Measurements from ENCODE around the gene MPV17.
A peak's percentile ranks its signal among the peaks of the same experiment; 100 is the strongest.
"Not testable (repeated sequence)": the region's sequence is repeated elsewhere in the genome, so short reads cannot be mapped to it uniquely, and the experiment has no call there.

The MPV17 gene

DNA sequence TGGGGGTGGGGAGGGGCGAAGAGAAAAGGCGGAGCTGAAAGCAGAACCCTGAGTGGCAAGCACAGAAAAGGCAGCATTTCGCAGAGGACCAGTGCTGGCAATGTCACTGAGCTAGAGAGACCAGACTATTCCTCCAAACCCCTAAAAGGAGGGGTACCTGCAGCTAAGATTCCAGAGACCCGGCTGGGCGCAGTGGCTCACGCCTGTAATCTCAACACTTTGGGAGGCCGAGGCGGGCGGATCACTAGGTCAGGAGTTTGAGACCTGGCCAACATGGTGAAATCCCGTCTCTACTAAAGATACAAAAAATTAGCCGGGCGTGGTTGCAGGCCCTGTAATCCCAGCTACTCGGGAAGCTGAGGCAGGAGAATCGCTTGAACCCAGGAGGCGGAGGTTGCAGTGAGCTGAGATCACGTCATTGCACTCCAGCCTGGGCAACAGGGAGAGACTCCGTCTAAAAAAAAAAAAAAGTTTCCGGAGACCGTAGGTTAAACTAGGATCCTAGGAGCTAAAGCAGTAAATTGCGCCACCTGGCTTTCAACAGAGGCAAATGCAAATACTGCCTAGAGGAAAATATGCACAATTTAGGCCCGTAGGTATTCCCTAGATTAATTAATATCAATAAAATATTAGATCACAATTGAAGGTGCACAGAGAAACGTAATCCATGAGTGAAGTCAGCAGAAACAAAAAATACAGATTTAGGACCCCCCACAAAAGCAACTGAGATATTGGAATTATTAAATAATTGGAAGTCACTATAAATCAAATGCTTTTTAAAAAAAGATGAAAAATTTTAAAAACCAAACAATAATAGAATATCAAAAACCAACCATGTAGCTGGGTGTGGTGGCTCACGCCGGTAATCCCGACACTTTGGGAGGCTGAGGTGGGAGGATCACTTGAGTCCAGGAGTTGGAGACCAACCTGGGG lies 19.5 kb downstream of the MPV17 start:
- DNase-seq (ENCODE audit: extremely low read depth, low read depth): peak; percentile 39

DNA sequence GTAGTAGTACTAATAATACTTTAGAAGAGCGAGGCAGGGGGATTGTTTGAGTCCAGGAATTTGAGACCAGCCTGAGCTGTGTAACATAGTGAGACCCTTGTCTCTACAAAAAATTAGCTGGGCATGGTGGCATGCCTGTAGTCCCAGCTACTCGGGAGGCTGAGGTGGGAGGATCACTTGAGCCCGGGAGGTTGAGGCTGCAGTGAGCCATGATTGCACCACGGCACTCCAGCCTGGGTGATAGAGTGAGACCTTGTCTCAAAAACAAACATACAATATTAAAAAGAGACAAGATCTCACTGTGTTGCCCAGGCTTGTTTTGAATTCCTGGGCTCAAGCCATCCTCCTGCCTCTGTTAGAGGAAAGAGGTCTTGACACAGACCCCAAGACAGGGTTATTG lies 22.3 kb downstream of the MPV17 start:
- DNase-seq (ENCODE audit: extremely low read depth, low read depth): not testable (repeated sequence)

More for the DNA sequence above, 19.5 kb downstream of the MPV17 start:
- TF ChIP-seq, protein P1, sequence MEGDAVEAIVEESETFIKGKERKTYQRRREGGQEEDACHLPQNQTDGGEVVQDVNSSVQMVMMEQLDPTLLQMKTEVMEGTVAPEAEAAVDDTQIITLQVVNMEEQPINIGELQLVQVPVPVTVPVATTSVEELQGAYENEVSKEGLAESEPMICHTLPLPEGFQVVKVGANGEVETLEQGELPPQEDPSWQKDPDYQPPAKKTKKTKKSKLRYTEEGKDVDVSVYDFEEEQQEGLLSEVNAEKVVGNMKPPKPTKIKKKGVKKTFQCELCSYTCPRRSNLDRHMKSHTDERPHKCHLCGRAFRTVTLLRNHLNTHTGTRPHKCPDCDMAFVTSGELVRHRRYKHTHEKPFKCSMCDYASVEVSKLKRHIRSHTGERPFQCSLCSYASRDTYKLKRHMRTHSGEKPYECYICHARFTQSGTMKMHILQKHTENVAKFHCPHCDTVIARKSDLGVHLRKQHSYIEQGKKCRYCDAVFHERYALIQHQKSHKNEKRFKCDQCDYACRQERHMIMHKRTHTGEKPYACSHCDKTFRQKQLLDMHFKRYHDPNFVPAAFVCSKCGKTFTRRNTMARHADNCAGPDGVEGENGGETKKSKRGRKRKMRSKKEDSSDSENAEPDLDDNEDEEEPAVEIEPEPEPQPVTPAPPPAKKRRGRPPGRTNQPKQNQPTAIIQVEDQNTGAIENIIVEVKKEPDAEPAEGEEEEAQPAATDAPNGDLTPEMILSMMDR (IDR thresholded peaks at IDR 0.05; ENCODE audit: low read depth, low read length): peak; percentile 84

DNA sequence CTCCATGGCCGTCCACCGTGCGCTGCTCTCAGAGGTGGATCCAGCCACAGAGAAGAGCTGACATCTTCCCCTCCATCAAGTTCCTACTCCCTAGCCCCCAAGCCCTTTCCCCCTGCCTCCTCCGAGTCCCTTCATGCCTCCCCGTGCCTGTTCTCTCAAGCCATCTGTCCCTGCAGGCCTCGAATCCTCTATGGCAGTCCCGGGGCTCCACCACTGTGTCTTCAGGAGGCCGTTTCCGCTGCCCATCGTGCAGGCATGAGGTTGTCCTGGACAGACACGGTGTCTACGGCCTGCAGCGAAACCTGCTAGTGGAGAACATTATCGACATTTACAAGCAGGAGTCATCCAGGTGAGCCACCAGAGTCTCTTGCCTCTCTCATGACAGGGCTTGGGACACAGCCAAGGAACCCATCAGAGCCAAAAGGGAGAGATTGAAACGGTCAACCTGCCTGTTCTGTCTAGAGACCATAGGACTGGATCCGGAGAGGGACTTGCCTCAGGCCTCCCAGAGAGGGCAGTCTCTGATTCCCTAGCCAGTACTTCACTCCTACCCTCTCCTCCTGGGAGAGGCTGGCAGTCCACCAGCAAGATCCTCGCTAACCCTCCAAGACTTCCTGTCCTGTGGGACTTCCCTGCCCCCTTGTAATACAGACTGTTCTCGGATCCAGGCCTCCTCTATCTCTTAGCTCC lies 24.4 kb downstream of the MPV17 start:
- TF ChIP-seq, protein P1 (IDR thresholded peaks at IDR 0.05; ENCODE audit: low read depth, low read length): no peak
- DNase-seq (ENCODE audit: extremely low read depth, low read depth): no peak

DNA sequence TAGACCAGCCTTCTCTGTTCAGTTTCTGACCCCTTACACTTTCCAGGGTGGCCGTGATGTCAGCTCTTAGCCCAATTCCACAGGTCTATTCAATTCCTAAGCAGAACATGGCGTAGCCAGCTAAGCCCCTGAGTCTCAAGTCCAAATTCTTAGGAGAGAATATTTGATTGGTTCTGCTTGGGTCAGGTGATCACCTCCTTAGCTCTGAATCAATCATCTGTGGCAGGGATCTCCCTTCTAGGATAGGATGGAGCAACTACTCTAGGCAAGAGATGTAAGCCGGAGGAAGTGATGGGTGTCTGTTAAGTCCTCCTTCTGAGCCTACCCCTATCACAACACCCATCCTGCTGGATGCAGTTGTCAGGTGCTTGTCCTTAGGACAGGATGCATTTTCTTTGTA lies 25.7 kb downstream of the MPV17 start:
- TF ChIP-seq, protein P1 (IDR thresholded peaks at IDR 0.05; ENCODE audit: low read depth, low read length): no peak
- no peak for DNase-seq (ENCODE audit: extremely low read depth, low read depth)

DNA sequence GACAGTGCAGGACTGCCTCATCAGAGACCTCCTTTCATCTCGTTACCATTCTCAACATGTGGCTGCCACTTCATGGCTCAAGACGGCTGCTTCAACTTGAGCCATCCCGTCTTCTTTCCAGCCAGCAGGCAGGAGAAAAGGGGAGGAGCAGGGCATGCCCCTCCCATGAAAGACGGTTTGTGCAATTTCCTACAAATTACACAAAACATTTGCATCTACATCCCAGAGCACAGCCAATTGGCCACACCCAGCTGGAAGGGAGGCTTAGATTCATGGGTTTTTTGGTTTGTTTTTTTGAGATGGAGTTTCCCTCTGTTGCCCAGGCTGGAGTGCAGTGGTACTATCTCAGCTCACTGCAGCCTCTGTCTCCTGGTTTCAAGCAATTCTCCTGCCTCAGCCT lies 26.4 kb downstream of the MPV17 start:
- DNase-seq (ENCODE audit: extremely low read depth, low read depth): peak; percentile 5
- TF ChIP-seq, protein P1 (IDR thresholded peaks at IDR 0.05; ENCODE audit: low read depth, low read length): no peak

DNA sequence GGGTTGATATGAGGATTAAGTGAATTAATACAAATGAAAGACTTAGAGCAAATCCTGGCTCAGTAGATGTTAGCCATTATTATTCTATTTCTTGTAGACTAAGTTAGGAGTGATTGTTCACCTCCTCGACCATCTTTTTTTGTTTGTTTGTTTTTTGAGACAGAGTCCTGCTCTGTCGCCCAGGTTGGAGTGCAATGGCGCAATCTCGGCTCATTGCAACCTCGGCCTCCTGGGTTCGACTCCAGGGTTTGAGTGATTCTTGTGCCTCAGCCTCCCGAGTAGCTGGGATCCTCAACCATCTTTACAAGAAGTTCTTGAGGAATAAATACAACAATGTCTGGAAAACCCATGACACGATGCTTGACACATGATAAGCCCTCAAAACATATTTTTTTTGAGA lies 28.0 kb downstream of the MPV17 start:
- DNase-seq (ENCODE audit: extremely low read depth, low read depth): no peak
- TF ChIP-seq, protein P1 (IDR thresholded peaks at IDR 0.05; ENCODE audit: low read depth, low read length): no peak

DNA sequence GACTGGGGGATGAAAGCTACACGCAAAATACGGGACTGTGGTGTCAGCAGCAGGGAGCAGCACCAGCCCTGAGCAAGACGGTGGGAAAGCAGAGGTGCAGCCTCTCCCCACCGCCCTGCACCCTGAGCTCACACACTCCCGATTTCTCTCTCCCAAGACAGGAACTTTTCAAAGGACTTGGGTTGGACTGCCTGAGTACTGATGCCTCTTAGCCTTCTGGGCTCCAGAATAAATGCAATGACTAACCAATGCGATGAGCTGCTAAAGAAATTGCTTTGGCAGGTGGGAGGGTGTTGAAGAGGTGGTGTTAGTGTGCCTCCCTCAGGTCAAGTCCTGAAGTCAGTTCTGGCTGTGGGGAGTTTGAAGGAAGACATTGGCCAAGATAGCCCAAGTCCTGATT lies 31.0 kb downstream of the MPV17 start:
- TF ChIP-seq, protein P1 (IDR thresholded peaks at IDR 0.05; ENCODE audit: low read depth, low read length): no peak
- no peak for DNase-seq (ENCODE audit: extremely low read depth, low read depth)
